SW 1271 (cell line): ENCODE data around the gene LILRA5.
"Not testable (repeated sequence)": the region's sequence is repeated elsewhere in the genome, so short reads cannot be mapped to it uniquely, and the experiment has no call there.

Experiments
- DNase-seq, 2 experiments: peaks; one replicate each; lab custom pipeline; 2025; lab: John Stamatoyannopoulos, UW

The LILRA5 gene

GRCh38 chr19:54273821-54274220 is 39.1 kb downstream of the LILRA5 start:
- DNase-seq = no peak

DNA sequence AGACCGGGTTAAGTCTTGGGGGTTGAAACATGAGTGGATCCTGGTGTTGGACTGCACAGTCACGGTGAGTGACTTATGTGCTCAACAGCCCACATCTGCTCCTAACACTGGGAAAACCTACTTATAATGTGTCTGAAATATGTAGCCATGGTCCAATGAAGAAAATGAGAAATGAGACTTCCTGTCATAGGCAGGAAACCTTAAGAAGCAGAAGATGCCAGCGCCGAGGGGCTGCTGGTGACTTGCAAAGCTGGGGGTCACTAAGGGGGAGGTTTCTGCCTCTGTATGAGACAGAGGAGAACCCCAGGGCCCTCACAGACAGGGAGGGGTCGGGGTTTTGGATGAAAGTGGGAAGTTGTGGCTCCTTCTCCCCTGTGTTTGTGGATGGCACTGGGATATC is 40.8 kb downstream of the LILRA5 start:
- DNase-seq = not testable (repeated sequence)

DNA sequence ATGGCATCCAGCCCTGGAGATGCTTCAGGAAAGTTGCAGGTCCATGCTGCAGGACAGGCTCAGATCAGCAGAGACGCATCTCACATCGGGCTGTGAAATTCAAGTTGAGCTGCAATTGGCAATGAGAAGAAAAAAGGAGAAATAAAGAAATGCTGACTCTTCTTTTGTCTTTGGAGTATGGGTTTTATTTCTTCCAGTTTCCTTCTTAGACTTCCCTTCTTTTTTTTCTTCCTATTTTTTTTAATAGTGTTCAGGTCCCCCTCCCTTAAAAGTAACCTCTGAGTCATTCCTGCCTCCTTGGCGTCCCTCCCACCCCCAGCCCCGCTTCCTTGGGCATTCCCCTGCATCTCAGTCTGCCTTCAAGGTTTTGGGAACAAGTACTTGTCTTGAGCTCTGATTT is 41.4 kb downstream of the LILRA5 start:
- DNase-seq = not testable (repeated sequence)

GRCh38 chr19:54271106-54271505 is 41.9 kb downstream of the LILRA5 start:
- DNase-seq = no peak

DNA sequence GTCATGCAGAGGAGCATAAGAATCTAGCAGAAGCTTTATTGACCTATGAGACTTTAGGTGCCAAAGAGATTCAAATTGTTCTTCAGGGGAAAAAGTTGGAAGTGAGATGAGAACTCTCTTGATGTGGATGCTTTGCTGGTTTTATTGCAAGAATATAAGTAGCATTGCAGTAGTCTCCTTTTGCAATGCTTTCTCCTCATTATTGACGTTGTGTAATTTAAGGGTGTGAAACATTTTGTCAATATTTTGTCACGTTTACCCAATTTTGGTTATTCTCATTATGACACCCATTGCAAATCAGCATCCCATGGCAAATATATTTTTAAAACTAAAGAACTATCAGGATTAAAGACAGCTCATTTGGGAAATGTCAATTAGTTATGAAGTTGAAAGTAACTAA is 44.0 kb downstream of the LILRA5 start:
- DNase-seq = no peak

DNA sequence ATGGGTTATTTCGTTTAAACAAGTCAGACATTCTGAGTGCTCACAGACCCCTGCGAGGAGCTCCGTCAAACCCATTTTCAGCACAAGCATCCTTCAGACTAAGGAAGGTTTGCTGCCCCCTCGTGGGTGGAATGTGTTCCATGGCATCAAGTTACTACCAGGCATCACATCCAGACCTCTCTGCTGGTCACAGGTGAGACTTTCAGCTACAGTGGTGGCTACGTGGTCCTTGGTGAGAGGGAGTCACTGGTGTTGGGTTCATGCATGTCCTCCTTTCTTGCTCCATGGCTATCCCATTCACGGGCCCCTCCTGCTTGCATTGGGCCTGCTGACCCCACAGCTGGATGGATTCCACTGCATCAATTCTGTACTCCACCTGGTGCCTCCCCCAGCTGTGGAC is 46.8 kb downstream of the LILRA5 start:
- peak in 1 of 2 experiments; percentile 23 for DNase-seq

- no peak for DNase-seq
These were observed 50.5 kb downstream of the LILRA5 start for GRCh38 chr19:54262470-54262869.

DNA sequence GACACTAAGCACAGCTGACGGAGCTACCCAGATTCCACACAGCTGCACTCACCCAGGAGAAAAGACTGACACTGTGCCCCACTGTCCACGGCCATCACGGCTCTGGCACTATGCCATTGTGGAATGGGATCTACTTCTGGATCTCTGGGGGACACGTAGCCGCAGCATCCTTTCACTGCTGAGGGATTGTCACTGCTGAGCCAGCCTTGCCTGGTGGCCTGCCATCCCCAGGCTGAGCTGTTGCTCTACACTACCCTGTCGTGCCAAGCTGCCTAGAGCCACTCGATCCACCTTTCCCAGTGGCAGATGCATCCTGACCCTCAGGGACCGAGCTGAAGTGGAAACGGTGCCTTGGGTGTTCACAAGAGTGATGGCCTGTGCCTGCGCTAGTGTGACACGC is 50.9 kb downstream of the LILRA5 start:
- DNase-seq = no peak

- no peak for DNase-seq
These were observed 55.9 kb downstream of the LILRA5 start, which contains the start of gene LILRB5 for GRCh38 chr19:54257116-54257480. Gene LILRB5 (minus strand): TSS chr19:54257273. CDS start chr19:54257193, 80 bp downstream.
